OCI-LY1 (cell line): ENCODE measurements around the gene SH3BP5L.

Experiments
- H2AFZ ChIP-seq: fragments of 200-600 bp; sonication (generic), shearing (Covaris generic); 2 replicates; pipeline ENCODE4 v1.6.0; 2014; ENCODE audit warnings: antibody characterized with exemption, mild to moderate bottlenecking, low read length
- H3F3A ChIP-seq: fragments of 200-600 bp; sonication (generic), shearing (Covaris generic); 2 replicates; pipeline ENCODE4 v1.6.0; 2014; ENCODE audit warnings: mild to moderate bottlenecking, antibody characterized with exemption, low read length, moderate library complexity; ENCODE audit not compliant: insufficient read depth
- H3K27ac ChIP-seq: fragments of 200-600 bp; sonication (generic); 2 replicates; pipeline ENCODE4 v1.5.1; 2014; ENCODE audit warnings: low read length, mixed run types, mild to moderate bottlenecking, low read depth; ENCODE audit not compliant: poor library complexity, severe bottlenecking
- H3K27me3 ChIP-seq: fragments of 200-600 bp; sonication (generic); 2 replicates; pipeline ENCODE4 v1.6.0; 2014; ENCODE audit warnings: antibody characterized with exemption, mild to moderate bottlenecking, low read length, moderate library complexity; ENCODE audit not compliant: insufficient read depth
- H3K36me3 ChIP-seq: fragments of 200-600 bp; sonication (generic); 2 replicates; pipeline ENCODE4 v1.6.1; 2014; ENCODE audit warnings: mild to moderate bottlenecking, antibody characterized with exemption, low read length, moderate library complexity, mixed read lengths; ENCODE audit not compliant: insufficient read depth
- H3K4me1 ChIP-seq: fragments of 200-600 bp; sonication (generic); 2 replicates; pipeline ENCODE4 v1.5.1; 2014; ENCODE audit warnings: mild to moderate bottlenecking, low read length, moderate library complexity; ENCODE audit not compliant: insufficient read depth, severe bottlenecking
- H3K4me2 ChIP-seq: fragments of 200-600 bp; sonication (generic), shearing (Covaris generic); 2 replicates; pipeline ENCODE4 v1.6.1; 2014; ENCODE audit warnings: low read length
- H3K4me3 ChIP-seq: fragments of 200-600 bp; sonication (generic); 2 replicates; pipeline ENCODE4 v1.5.1; 2014; ENCODE audit warnings: low read length, low read depth, mild to moderate bottlenecking, mixed read lengths; ENCODE audit not compliant: poor library complexity, severe bottlenecking
- H3K79me2 ChIP-seq: fragments of 200-600 bp; shearing (Covaris generic); 2 replicates; pipeline ENCODE4 v1.6.1; 2016; ENCODE audit warnings: mixed run types, low read length, mixed read lengths; ENCODE audit not compliant: insufficient read depth
- H3K9ac ChIP-seq: fragments of 200-600 bp; sonication (generic), shearing (Covaris generic); 2 replicates; pipeline ENCODE4 v1.6.1; 2014; ENCODE audit warnings: mild to moderate bottlenecking, low read length, mixed read lengths
- H3K9me2 ChIP-seq: fragments of 200-600 bp; sonication (generic), shearing (Covaris generic); 2 replicates; pipeline ENCODE4 v1.6.1; 2014; ENCODE audit warnings: low read depth, mild to moderate bottlenecking, low read length, mixed read lengths
- H3K9me3 ChIP-seq: fragments of 200-600 bp; shearing (Covaris generic); 2 replicates; pipeline ENCODE4 v1.6.1; 2014; ENCODE audit warnings: low read length, mixed read lengths
- H4K20me1 ChIP-seq: fragments of 200-600 bp; sonication (generic), shearing (Covaris generic); 2 replicates; pipeline ENCODE4 v1.6.0; 2016; ENCODE audit warnings: mild to moderate bottlenecking, low read length; ENCODE audit not compliant: insufficient read depth
- EZH2 ChIP-seq: fragments of 200-600 bp; sonication (generic), shearing (Covaris generic); IDR thresholded peaks from 2 replicates; pipeline ENCODE4 v1.8.0; 2017; ENCODE audit warnings: borderline replicate concordance, mixed run types, mild to moderate bottlenecking, antibody characterized with exemption, low read length, moderate library complexity, mixed read lengths
- TF ChIP-seq, protein P1 (sequence below): fragments of 200-600 bp; sonication (generic), shearing (Covaris generic); IDR thresholded peaks from 2 replicates; pipeline ENCODE4 v1.5.1; 2017; ENCODE audit warnings: mild to moderate bottlenecking, antibody characterized with exemption, low read length, moderate library complexity, mixed read lengths

Gene SH3BP5L

DNA sequence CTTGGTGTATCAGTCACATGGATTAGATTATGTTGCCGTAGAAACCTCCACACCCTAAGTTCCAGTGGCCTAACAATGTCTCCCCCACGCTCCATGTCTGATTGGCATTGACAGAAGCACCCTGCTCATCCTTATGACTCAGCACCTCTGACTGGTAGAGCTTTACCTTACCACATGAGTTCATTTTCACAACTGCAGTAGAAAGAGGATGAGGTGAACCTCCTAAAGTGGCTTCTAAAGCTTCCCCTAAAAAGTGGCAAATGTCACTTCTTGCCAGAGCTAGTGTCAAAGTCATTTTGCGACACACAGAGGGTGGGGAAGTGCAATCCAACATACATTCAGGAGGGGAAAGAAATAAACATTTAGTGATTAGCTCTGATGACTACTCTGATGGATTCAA is 39.6 kb downstream of the SH3BP5L start:
- Histone ChIP-seq H3K4me2 (no peak overlapping the region), H3F3A (no peaks in the 10 kb centered on the region), H3K9me2 (no peaks in the 10 kb centered on the region), H3K4me1 (no peaks in the 10 kb centered on the region), H4K20me1 (no peaks in the 10 kb centered on the region), H3K36me3 (no peaks in the 10 kb centered on the region), H3K27me3 (no peaks in the 10 kb centered on the region; the same call in 1 of the 2 replicates), H3K27ac (no peak overlapping the region), H3K9ac (no peak overlapping the region), H3K79me2 (no peaks in the 10 kb centered on the region), H3K9me3 (no peaks in the 10 kb centered on the region), H3K4me3 (no peak overlapping the region), H2AFZ (no peak overlapping the region)
- TF ChIP-seq, protein P1, sequence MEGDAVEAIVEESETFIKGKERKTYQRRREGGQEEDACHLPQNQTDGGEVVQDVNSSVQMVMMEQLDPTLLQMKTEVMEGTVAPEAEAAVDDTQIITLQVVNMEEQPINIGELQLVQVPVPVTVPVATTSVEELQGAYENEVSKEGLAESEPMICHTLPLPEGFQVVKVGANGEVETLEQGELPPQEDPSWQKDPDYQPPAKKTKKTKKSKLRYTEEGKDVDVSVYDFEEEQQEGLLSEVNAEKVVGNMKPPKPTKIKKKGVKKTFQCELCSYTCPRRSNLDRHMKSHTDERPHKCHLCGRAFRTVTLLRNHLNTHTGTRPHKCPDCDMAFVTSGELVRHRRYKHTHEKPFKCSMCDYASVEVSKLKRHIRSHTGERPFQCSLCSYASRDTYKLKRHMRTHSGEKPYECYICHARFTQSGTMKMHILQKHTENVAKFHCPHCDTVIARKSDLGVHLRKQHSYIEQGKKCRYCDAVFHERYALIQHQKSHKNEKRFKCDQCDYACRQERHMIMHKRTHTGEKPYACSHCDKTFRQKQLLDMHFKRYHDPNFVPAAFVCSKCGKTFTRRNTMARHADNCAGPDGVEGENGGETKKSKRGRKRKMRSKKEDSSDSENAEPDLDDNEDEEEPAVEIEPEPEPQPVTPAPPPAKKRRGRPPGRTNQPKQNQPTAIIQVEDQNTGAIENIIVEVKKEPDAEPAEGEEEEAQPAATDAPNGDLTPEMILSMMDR, result no peak
- TF ChIP-seq EZH2, result no peak

DNA sequence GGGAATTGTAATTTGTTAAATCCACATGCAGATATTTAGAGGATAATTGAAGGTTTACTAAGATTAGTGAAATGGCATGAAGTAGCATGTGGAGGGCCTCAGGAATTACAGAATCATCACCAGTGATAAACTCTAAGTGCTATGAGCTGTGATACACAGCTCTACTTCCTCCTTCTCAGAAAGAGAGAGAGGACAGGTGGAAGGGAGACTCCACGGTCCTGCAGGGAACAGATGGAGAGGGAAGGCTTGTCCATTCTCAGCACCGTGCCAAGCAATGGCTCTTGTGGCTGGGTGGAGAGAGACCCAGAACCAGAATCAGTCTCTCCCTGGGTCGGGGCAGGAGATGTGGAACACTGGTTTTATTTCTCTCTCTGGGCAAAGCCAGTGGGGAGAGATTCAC is 42.3 kb downstream of the SH3BP5L start:
- TF ChIP-seq, protein P1, result no peak
- TF ChIP-seq EZH2, result no peak
- Histone ChIP-seq H3F3A (no peaks in the 10 kb centered on the region), H3K4me3 (no peak overlapping the region), H3K4me2 (no peak overlapping the region), H3K36me3 (no peaks in the 10 kb centered on the region), H3K27me3 (no peaks in the 10 kb centered on the region; the same call in 1 of the 2 replicates), H3K9ac (no peak overlapping the region), H4K20me1 (no peaks in the 10 kb centered on the region), H3K27ac (no peak overlapping the region), H2AFZ (no peak overlapping the region), H3K9me2 (no peaks in the 10 kb centered on the region), H3K79me2 (no peaks in the 10 kb centered on the region), H3K9me3 (no peaks in the 10 kb centered on the region), H3K4me1 (no peaks in the 10 kb centered on the region)

DNA sequence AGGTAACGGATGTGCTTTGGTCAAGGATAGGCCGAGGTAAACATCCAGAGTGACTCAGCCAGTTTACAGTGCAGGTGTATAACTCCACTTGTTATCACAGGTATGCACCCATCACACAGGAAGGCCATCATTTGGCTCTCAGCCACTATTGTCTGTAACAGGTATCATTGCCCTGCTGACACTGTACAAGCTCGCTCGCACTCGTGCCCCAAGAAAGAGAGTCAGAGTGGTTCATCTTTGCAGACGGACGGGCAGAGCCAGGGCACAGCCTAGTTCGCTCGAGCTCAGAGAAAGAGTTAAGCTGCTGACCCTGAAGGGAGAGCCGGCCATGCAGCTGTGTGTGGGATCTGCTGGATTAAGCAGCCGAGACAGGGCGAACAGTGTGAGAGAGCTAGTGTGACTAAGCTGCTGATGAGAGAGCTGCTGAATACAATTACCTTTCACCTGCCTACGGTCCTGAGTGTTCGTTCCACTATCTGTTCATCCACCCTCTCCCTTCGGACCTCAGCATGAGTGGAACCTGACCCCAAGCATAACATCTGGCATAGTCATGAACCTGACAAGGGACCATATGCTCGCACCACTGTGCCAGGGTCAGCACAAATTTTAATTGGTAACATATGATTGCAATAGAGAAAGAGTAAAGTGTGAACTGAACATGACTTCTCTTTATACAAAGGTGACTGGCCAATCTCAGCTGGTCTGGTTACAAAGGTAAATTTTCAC is 43.1 kb downstream of the SH3BP5L start:
- Histone ChIP-seq H3K36me3 (no peaks in the 10 kb centered on the region), H4K20me1 (no peaks in the 10 kb centered on the region), H3K27ac (no peak overlapping the region), H3K4me1 (no peaks in the 10 kb centered on the region), H3K4me2 (no peak overlapping the region), H3F3A (no peaks in the 10 kb centered on the region), H3K9me3 (no peaks in the 10 kb centered on the region), H3K79me2 (no peaks in the 10 kb centered on the region), H3K4me3 (no peak overlapping the region), H3K9me2 (no peaks in the 10 kb centered on the region), H3K27me3 (no peaks in the 10 kb centered on the region; the same call in 1 of the 2 replicates), H2AFZ (no peak overlapping the region), H3K9ac (no peak overlapping the region)
- no peak for TF ChIP-seq EZH2

DNA sequence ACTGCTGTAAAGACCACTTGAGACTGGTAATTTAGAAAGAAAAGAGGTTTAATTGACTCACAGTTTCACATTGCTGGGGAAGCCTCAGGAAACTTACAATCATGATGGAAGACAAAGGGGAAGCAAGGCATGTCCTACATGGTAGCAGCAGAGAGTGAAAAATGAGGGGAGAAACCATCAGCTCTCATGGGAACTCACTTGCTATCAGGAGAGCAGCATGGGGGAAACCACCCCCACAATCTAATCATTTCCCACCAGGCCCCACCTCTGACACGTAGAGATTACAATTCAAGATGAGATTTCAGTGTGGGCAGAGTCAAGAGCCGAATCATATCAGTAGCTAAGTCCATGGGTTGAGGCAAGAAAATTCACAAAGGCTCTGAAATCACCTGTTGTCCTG is 46.4 kb downstream of the SH3BP5L start:
- TF ChIP-seq, protein P1, result no peak
- no peak for TF ChIP-seq EZH2
- Histone ChIP-seq H3K9me3 (no peaks in the 10 kb centered on the region), H2AFZ (no peak overlapping the region), H3K27ac (no peak overlapping the region), H3F3A (no peaks in the 10 kb centered on the region), H3K4me2 (no peak overlapping the region), H3K36me3 (no peaks in the 10 kb centered on the region), H3K4me3 (no peak overlapping the region), H3K9me2 (no peaks in the 10 kb centered on the region), H4K20me1 (no peaks in the 10 kb centered on the region), H3K4me1 (no peaks in the 10 kb centered on the region), H3K79me2 (no peaks in the 10 kb centered on the region), H3K9ac (no peak overlapping the region), H3K27me3 (no peaks in the 10 kb centered on the region; the same call in 1 of the 2 replicates)
